Measurements from ENCODE around the gene FOXJ3.

Gene FOXJ3

GRCh38 chr1:42146626-42147320 is 188.3 kb downstream of the FOXJ3 start:
- DNase-seq = peak in 30 of 58 donors; percentile 4 to 68 (median 26)

GRCh38 chr1:42145764-42146625 is 189.0 kb downstream of the FOXJ3 start:
- DNase-seq = no peak

GRCh38 chr1:42145389-42145716 is 189.7 kb downstream of the FOXJ3 start:
- DNase-seq = no peak

GRCh38 chr1:42144711-42145388 is 190.2 kb downstream of the FOXJ3 start:
- no peak for DNase-seq

GRCh38 chr1:42143896-42144710 is 190.9 kb downstream of the FOXJ3 start:
- DNase-seq = no peak

GRCh38 chr1:42142894-42143675 is 191.9 kb downstream of the FOXJ3 start:
- DNase-seq = no peak

GRCh38 chr1:42141978-42142377 is 193.1 kb downstream of the FOXJ3 start:
- no peak for DNase-seq

GRCh38 chr1:42140191-42140590 is 194.8 kb downstream of the FOXJ3 start:
- DNase-seq = no peak

- no peak for DNase-seq
Measured at GRCh38 chr1:42139444-42139843, 195.6 kb downstream of the FOXJ3 start.

GRCh38 chr1:42138586-42138985 is 196.4 kb downstream of the FOXJ3 start:
- no peak for DNase-seq

- peak in 1 of 58 donors; percentile 40 for DNase-seq
Measured at GRCh38 chr1:42137766-42138165, 197.3 kb downstream of the FOXJ3 start.

- DNase-seq = no peak
Measured at GRCh38 chr1:42136466-42136865, 198.6 kb downstream of the FOXJ3 start.

- peak in 1 of 58 donors; percentile 27 for DNase-seq
Measured at GRCh38 chr1:42135426-42135825, 199.6 kb downstream of the FOXJ3 start.

GRCh38 chr1:42133809-42134526 is 201.1 kb downstream of the FOXJ3 start:
- peak in 1 of 58 donors; percentile 14 for DNase-seq

GRCh38 chr1:42133390-42133789 is 201.6 kb downstream of the FOXJ3 start:
- DNase-seq = no peak

GRCh38 chr1:42130061-42130660 is 204.9 kb downstream of the FOXJ3 start:
- DNase-seq = no peak

GRCh38 chr1:42128964-42129363 is 206.1 kb downstream of the FOXJ3 start:
- DNase-seq = peak in 4 of 58 donors; percentile 23 to 54 (median 29)

- no peak for DNase-seq
Measured at GRCh38 chr1:42128499-42128898, 206.5 kb downstream of the FOXJ3 start.

- no peak for DNase-seq
Measured at GRCh38 chr1:42127767-42128166, 207.3 kb downstream of the FOXJ3 start.
